GM18909 (cell line): ENCODE results near the gene LAMB2.

Source experiments
- ATAC-seq: cut with Tn5 transposase; IDR thresholded peaks from one replicate; pipeline ENCODE4 v1.9.1; 2021; ENCODE audit warnings: mild to moderate bottlenecking; ENCODE audit not compliant: unreplicated experiment, poor library complexity

LAMB2 gene

GRCh38 chr3:49081429-49081828 lies 51.4 kb downstream of the LAMB2 start:
- ATAC-seq: no peak

GRCh38 chr3:49079270-49079669 lies 53.6 kb downstream of the LAMB2 start:
- no peak for ATAC-seq

GRCh38 chr3:49076646-49077045 lies 56.2 kb downstream of the LAMB2 start:
- no peak for ATAC-seq

- no peak for ATAC-seq
Measured at GRCh38 chr3:49076116-49076515, 56.7 kb downstream of the LAMB2 start.
